ENCODE measurements around the gene NFYA. TPM values are rescaled to one million over a fixed set of nuclear protein-coding genes. Genes with fewer than 3 reads are reported as not detected.

NFYA gene
- polyA plus RNA-seq, 3 donors: 9.7 to 21.4 (median 10.7) TPM

GRCh38 chr6:41119508-41119907, 46.7 kb downstream of the NFYA start:
- H3K4me1 ChIP-seq (ENCODE audit: control insufficient read depth in 1 of 2, insufficient read depth in 2 of 2, low read length in 2 of 2): no peaks in the 10 kb centered on the region
- H3K36me3 Mint-ChIP-seq: peaks cover 0 to 16% of the 10 kb centered on the region in 2 donors
- H3K36me3 ChIP-seq (replicated peaks in 1 of 2; ENCODE audit: control insufficient read depth in 1 of 2, insufficient read depth in 2 of 2, low read length in 2 of 2): no peaks in the 10 kb centered on the region
- no peak for DNase-seq
- H3K27ac ChIP-seq (ENCODE audit: low read depth in 1 of 2, low read length in 2 of 2): no peak overlapping the region
- intact Hi-C loops (cut with micrococcal nuclease): no loop called here
- H3K27me3 ChIP-seq (ENCODE audit: control insufficient read depth in 2 of 2, insufficient read depth in 2 of 2, low read length in 2 of 2): no peaks in the 10 kb centered on the region
- WGBS (ENCODE audit: insufficient coverage): no CpG with 5 or more reads among the region's 1 CpG
- no peak overlapping the region for H3K9ac ChIP-seq (ENCODE audit: insufficient read depth, low read length, poor library complexity, severe bottlenecking)
- H3K4me2 ChIP-seq (replicated peaks; ENCODE audit: extremely low read depth, low read length, poor library complexity, severe bottlenecking): no peak overlapping the region
- no peak overlapping the region for H3K27ac Mint-ChIP-seq
- no peak overlapping the region for H2AFZ ChIP-seq (ENCODE audit: insufficient read depth, low read depth, low read length, poor library complexity, severe bottlenecking)
- no peaks in the 10 kb centered on the region for H3K79me2 ChIP-seq (ENCODE audit: insufficient read depth, low read length)
- no peak for TF ChIP-seq CTCF (IDR thresholded peaks at IDR 0.05)
- H3K9me3 Mint-ChIP-seq: peaks cover 0 to 6% (median 0%) of the 10 kb centered on the region in 7 donors
- no peaks in the 10 kb centered on the region for H3K27me3 Mint-ChIP-seq (ENCODE audit: low read depth in 3 of 3)
- no peak overlapping the region for H3K4me3 ChIP-seq (replicated peaks in 1 of 3; ENCODE audit: low read depth in 2 of 3, low read length in 3 of 3)
- no peaks in the 10 kb centered on the region for H3K9me3 ChIP-seq (replicated peaks in 1 of 2; ENCODE audit: control insufficient read depth in 1 of 2, insufficient read depth in 1 of 2, low read length in 2 of 2)
- H4K20me1 ChIP-seq (ENCODE audit: insufficient read depth, low read length): no peaks in the 10 kb centered on the region
- no peaks in the 10 kb centered on the region for H3K4me1 Mint-ChIP-seq
- no peak overlapping the region for H3K4me3 Mint-ChIP-seq

GRCh38 chr6:41120058-41120457, 47.3 kb downstream of the NFYA start:
- Histone ChIP-seq H3K36me3 (replicated peaks in 1 of 2; ENCODE audit: control insufficient read depth in 1 of 2, insufficient read depth in 2 of 2, low read length in 2 of 2) (no peaks in the 10 kb centered on the region), H3K4me2 (replicated peaks; ENCODE audit: extremely low read depth, low read length, poor library complexity, severe bottlenecking) (no peak overlapping the region), H3K79me2 (ENCODE audit: insufficient read depth, low read length) (no peaks in the 10 kb centered on the region), H4K20me1 (ENCODE audit: insufficient read depth, low read length) (no peaks in the 10 kb centered on the region), H3K4me1 (ENCODE audit: control insufficient read depth in 1 of 2, insufficient read depth in 2 of 2, low read length in 2 of 2) (no peaks in the 10 kb centered on the region), H3K27me3 (ENCODE audit: control insufficient read depth in 2 of 2, insufficient read depth in 2 of 2, low read length in 2 of 2) (no peaks in the 10 kb centered on the region), H3K9ac (ENCODE audit: insufficient read depth, low read length, poor library complexity, severe bottlenecking) (no peak overlapping the region), H3K9me3 (replicated peaks in 1 of 2; ENCODE audit: control insufficient read depth in 1 of 2, insufficient read depth in 1 of 2, low read length in 2 of 2) (no peaks in the 10 kb centered on the region), H2AFZ (ENCODE audit: insufficient read depth, low read depth, low read length, poor library complexity, severe bottlenecking) (no peak overlapping the region), H3K4me3 (replicated peaks in 1 of 3; ENCODE audit: low read depth in 2 of 3, low read length in 3 of 3) (no peak overlapping the region), H3K27ac (ENCODE audit: low read depth in 1 of 2, low read length in 2 of 2) (no peak overlapping the region)
- Mint-ChIP-seq H3K36me3 (peaks cover 0 to 16% of the 10 kb centered on the region in 2 donors), H3K9me3 (peaks cover 0 to 6% (median 0%) of the 10 kb centered on the region in 7 donors), H3K4me3 (no peak overlapping the region), H3K27me3 (ENCODE audit: low read depth in 3 of 3) (no peaks in the 10 kb centered on the region), H3K4me1 (no peaks in the 10 kb centered on the region), H3K27ac (no peak overlapping the region)
- TF ChIP-seq CTCF (IDR thresholded peaks at IDR 0.05): no peak
- intact Hi-C loops (cut with micrococcal nuclease): no loop called here
- WGBS (ENCODE audit: insufficient coverage): no CpG with 5 or more reads among the region's 1 CpG
- DNase-seq: no peak

Measured in CD14-positive monocyte (primary cell).